ENCODE measurements around the gene NTF3. TPM values are rescaled to one million over a fixed set of nuclear protein-coding genes. Genes with fewer than 3 reads are reported as not detected.

The NTF3 gene
- total and polyA plus RNA-seq, 9 of the 15 experiments (the other 6 are each of a cell fraction or from before 2014, with no cell fraction given), result not detected

GRCh38 chr12:5442251-5443006 is 10.5 kb downstream of the NTF3 start (continued):
- TF ChIP-seq POLR3G (IDR thresholded peaks at IDR 0.05; ENCODE audit: extremely low read depth, insufficient read length, insufficient replicate concordance) (no peak), SMC3 (conservative IDR thresholded peaks at IDR 0.05; ENCODE audit: insufficient read depth, low read depth, low read length) (0 out of 2 replicates have a peak, but pooled peaks have one; percentile 34), DEAF1 (CRISPR knock-in tag; IDR thresholded peaks at IDR 0.05) (peak; percentile 41; the same call in 1 of the 2 replicates)

DNA sequence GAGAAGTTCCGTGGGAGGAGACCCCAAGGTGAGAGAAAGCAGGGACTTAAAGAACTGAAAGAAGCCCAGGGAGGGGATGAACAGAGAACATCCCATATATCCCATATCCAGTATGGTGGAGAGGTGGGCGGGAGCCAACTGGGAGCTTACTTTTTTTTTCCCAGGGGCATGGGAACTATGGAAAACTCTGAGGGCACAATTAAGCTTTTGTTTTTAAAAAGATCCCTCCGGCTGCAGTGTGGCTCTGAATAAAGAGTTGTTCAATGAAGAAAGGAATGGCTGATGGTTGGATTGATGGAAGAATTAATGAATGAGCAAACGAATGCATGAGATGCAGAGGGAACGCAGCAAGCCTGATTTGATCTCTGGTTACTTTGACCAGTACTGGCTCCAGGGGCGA is 12.6 kb downstream of the NTF3 start:
- no peak overlapping the region for H2AFZ ChIP-seq (ENCODE audit: low read depth, low read length)
- H3K9me3 ChIP-seq (replicated peaks; ENCODE audit: control insufficient read depth, insufficient read depth, low read depth, low read length), result no peaks in the 10 kb centered on the region
- H3K4me1 ChIP-seq (replicated peaks in 1 of 2; ENCODE audit: control insufficient read depth in 2 of 2, insufficient read depth in 2 of 2, low read length in 2 of 2), result no peaks in the 10 kb centered on the region
- H4K20me1 ChIP-seq (replicated peaks; ENCODE audit: control insufficient read depth, insufficient read depth, low read length), result no peaks in the 10 kb centered on the region
- DNase-seq (ENCODE audit: extremely low read depth in 1 of 4, low spot score in 3 of 4), result no peak
- ChIA-PET CTCF (ENCODE audit: low intra/inter-chr PET ratio) (interaction anchor here (0.7 kb wide), 1 partner anchor 244 kb away, joined by 4 read pairs; no protein-coding TSS in a partner anchor), POLR2A (interaction anchor here (0.7 to 0.9 kb wide), 2 partner anchors 359 to 1035 kb away, joined by 3 read pairs; no protein-coding TSS in a partner anchor)
- no peak overlapping the region for H3K9ac ChIP-seq (ENCODE audit: insufficient read depth in 1 of 2, low read depth in 2 of 2, low read length in 2 of 2)
- peaks cover 0 to 5% of the 10 kb centered on the region in 2 experiments; a peak in 2 of 5 replicates for H3K27me3 ChIP-seq (ENCODE audit: control insufficient read depth in 2 of 2, insufficient read depth in 2 of 2, low read length in 2 of 2)
- H3K4me3 ChIP-seq, result no peak overlapping the region
- H3K4me2 ChIP-seq (ENCODE audit: insufficient read depth, low read length), result no peak overlapping the region
- no peaks in the 10 kb centered on the region for H3K9me1 ChIP-seq (ENCODE audit: control insufficient read depth, insufficient read depth, low read length)
- in situ Hi-C loops (cut with MboI) (no loop called here), intact Hi-C loops (cut with micrococcal nuclease) (loop anchor here (5.0 kb wide), 1 partner anchor 242 kb away; no protein-coding TSS in a partner anchor)
- no peak for FAIRE-seq
- BruUV-seq (replicated peaks), result no TSS peak
- H3K36me3 ChIP-seq (ENCODE audit: control insufficient read depth, insufficient read depth, low read length), result no peaks in the 10 kb centered on the region
- ATAC-seq, result no peak
- H3K27ac ChIP-seq (ENCODE audit: extremely low read depth, low read depth, low read length), result no peak overlapping the region
- 2% methylated on average over 5 of the region's 6 CpGs for WGBS (ENCODE audit: insufficient coverage, low coverage, missing lambda C conversion rate)
- no peaks in the 10 kb centered on the region for H3K79me2 ChIP-seq (ENCODE audit: control insufficient read depth, insufficient read depth, low read length)
- TF ChIP-seq CBX1 (IDR thresholded peaks at IDR 0.05; ENCODE audit: low read depth) (no peak), ZNF717 (CRISPR knock-in tag; IDR thresholded peaks at IDR 0.05) (no peak), KAT7 (CRISPR knock-in tag; IDR thresholded peaks at IDR 0.05; ENCODE audit: borderline replicate concordance) (no peak), TBL1XR1 (IDR thresholded peaks at IDR 0.05; ENCODE audit: low read length in 2 of 2) (no peak), ELF4 (CRISPR knock-in tag; IDR thresholded peaks at IDR 0.05) (no peak), ZC3H11A (IDR thresholded peaks at IDR 0.05; ENCODE audit: low read depth, low read length) (no peak)
- TF ChIP-seq, protein P1, sequence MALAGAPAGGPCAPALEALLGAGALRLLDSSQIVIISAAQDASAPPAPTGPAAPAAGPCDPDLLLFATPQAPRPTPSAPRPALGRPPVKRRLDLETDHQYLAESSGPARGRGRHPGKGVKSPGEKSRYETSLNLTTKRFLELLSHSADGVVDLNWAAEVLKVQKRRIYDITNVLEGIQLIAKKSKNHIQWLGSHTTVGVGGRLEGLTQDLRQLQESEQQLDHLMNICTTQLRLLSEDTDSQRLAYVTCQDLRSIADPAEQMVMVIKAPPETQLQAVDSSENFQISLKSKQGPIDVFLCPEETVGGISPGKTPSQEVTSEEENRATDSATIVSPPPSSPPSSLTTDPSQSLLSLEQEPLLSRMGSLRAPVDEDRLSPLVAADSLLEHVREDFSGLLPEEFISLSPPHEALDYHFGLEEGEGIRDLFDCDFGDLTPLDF (CRISPR knock-in tag; IDR thresholded peaks at IDR 0.05), result no peak
- TF ChIP-seq, protein P2, sequence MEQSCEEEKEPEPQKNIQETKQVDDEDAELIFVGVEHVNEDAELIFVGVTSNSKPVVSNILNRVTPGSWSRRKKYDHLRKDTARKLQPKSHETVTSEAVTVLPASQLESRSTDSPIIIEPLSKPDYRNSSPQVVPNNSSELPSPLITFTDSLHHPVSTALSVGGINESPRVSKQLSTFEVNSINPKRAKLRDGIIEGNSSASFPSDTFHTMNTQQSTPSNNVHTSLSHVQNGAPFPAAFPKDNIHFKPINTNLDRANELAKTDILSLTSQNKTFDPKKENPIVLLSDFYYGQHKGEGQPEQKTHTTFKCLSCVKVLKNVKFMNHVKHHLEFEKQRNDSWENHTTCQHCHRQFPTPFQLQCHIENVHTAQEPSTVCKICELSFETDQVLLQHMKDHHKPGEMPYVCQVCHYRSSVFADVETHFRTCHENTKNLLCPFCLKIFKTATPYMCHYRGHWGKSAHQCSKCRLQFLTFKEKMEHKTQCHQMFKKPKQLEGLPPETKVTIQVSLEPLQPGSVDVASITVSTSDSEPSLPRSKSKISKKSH (CRISPR knock-in tag; IDR thresholded peaks at IDR 0.05), result no peak
- TF ChIP-seq, protein P3, sequence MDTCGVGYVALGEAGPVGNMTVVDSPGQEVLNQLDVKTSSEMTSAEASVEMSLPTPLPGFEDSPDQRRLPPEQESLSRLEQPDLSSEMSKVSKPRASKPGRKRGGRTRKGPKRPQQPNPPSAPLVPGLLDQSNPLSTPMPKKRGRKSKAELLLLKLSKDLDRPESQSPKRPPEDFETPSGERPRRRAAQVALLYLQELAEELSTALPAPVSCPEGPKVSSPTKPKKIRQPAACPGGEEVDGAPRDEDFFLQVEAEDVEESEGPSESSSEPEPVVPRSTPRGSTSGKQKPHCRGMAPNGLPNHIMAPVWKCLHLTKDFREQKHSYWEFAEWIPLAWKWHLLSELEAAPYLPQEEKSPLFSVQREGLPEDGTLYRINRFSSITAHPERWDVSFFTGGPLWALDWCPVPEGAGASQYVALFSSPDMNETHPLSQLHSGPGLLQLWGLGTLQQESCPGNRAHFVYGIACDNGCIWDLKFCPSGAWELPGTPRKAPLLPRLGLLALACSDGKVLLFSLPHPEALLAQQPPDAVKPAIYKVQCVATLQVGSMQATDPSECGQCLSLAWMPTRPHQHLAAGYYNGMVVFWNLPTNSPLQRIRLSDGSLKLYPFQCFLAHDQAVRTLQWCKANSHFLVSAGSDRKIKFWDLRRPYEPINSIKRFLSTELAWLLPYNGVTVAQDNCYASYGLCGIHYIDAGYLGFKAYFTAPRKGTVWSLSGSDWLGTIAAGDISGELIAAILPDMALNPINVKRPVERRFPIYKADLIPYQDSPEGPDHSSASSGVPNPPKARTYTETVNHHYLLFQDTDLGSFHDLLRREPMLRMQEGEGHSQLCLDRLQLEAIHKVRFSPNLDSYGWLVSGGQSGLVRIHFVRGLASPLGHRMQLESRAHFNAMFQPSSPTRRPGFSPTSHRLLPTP (IDR thresholded peaks at IDR 0.05; ENCODE audit: borderline replicate concordance, extremely low read depth, insufficient read length), result no peak

Data from K562 (cell line).